Activated CD4-positive, alpha-beta memory T cell treated with anti-CD3 and anti-CD28 coated beads, Interleukin-2, amount 10 ng/mL, durations not matched to agents 7 days and 5 days (primary cell): ENCODE data around the gene NEMP1. TPM values are rescaled to one million over a fixed set of nuclear protein-coding genes. Genes with fewer than 3 reads are reported as not detected.
"Not testable (repeated sequence)": the region's sequence is repeated elsewhere in the genome, so short reads cannot be mapped to it uniquely, and the experiment has no call there.

Experiments
- CTCF ChIA-PET: fragments of 350-600 bp; sonication (Branson Sonifier 250); formaldehyde crosslinking; loops from one replicate; lab custom pipeline; 2021; ENCODE audit warnings: antibody characterized with exemption, inconsistent platforms; lab: Charles Lee
- POLR2A ChIA-PET: fragments of 350-600 bp; sonication (Branson Sonifier 250); formaldehyde crosslinking; loops from one replicate; lab custom pipeline; 2021; ENCODE audit warnings: antibody characterized with exemption; lab: Charles Lee
- DNase-seq: peaks from one replicate; pipeline ENCODE4 v3.0.0-alpha.2; 2020
- H3K27ac Mint-ChIP-seq: one replicate; pipeline ENCODE4 v1.8.0; 2021; ENCODE audit warnings: mild to moderate bottlenecking, mixed read lengths
- H3K27me3 Mint-ChIP-seq: one replicate; pipeline ENCODE4 v1.8.0; 2021; ENCODE audit warnings: mixed read lengths
- H3K36me3 Mint-ChIP-seq: one replicate; pipeline ENCODE4 v1.8.0; 2021; ENCODE audit warnings: low read depth, mixed read lengths
- H3K4me1 Mint-ChIP-seq: one replicate; pipeline ENCODE4 v1.8.0; 2021; ENCODE audit warnings: mixed read lengths
- H3K4me3 Mint-ChIP-seq: one replicate; pipeline ENCODE4 v1.8.0; 2021; ENCODE audit warnings: mild to moderate bottlenecking, mixed read lengths
- H3K9me3 Mint-ChIP-seq: one replicate; pipeline ENCODE4 v1.8.0; 2021; ENCODE audit warnings: mixed read lengths
- total RNA-seq, 2 experiments: library from RNA; stranded (reverse); gene quantifications; one replicate each; pipeline ENCODE4 v1.2.3, GENCODE V29; 2021

Gene NEMP1
- total RNA-seq, 2 experiments from 2014 or later = 51.7 to 59.2 TPM

DNA sequence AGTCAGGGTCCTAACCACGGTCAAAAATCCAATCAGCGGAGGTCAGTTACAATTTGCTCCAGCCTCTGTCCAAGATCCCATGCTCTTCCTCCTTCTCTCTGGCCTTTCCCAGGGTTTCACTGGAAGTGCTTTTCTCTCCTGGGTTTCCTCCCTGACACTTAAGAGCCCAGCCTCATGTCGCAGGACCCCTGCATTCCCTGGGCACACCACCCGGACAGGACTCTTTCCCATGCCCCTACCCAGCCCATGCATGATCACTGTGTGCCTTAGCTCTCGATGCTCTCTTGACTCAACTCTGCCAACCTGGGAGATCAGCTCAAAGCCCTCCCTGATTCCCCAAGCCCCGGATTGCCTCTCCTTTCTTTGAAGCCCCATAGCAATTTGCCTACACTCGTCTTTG is 46.8 kb downstream of the NEMP1 start:
- DNase-seq = no peak
- Mint-ChIP-seq H3K27ac (no peak overlapping the region), H3K36me3 (no peaks in the 10 kb centered on the region), H3K4me1 (peaks cover 23% of the 10 kb centered on the region), H3K27me3 (no peaks in the 10 kb centered on the region), H3K9me3 (no peaks in the 10 kb centered on the region), H3K4me3 (no peak overlapping the region)
- POLR2A ChIA-PET = interaction anchor here (0.5 to 1.2 kb wide), 3 partner anchors 26 to 80 kb away, joined by 3 to 8 read pairs (median 3); no protein-coding TSS in a partner anchor
- CTCF ChIA-PET = interaction anchor here (0.6 to 1.7 kb wide), 8 partner anchors 10 to 216 kb away, joined by 3 to 13 read pairs (median 5); partner anchors contain the start of gene STAT6

DNA sequence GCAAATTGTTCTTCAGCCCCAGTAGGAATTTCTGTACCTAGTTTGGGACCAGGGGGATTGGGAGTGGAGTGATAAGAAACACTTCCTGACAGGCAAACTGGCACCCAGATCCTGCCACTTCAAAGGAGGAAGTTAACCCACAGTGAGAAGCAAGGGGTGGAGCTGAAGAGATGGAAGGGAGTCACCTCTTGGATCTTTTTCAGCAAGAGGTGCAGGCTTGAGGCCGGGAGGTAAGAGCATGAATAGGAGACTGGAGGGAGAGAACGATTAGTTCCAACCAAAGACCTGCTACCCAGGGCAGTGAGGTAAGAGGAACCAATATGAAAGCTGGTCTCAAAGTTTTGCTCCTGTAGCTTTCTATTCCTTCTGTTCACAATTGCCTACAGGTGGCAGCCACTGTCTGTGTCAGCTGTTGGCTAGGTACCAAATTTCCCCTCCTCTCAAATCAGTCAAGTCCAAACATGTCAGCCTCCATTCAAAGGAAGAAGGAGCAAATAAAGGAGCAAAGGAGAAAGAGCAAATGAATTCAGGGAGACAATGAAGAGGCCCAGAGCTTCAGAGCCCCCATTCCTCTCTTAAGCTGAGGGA is 47.4 kb downstream of the NEMP1 start:
- POLR2A ChIA-PET = interaction anchor here (0.5 to 1.2 kb wide), 4 partner anchors 26 to 81 kb away, joined by 3 to 8 read pairs (median 3); no protein-coding TSS in a partner anchor

DNA sequence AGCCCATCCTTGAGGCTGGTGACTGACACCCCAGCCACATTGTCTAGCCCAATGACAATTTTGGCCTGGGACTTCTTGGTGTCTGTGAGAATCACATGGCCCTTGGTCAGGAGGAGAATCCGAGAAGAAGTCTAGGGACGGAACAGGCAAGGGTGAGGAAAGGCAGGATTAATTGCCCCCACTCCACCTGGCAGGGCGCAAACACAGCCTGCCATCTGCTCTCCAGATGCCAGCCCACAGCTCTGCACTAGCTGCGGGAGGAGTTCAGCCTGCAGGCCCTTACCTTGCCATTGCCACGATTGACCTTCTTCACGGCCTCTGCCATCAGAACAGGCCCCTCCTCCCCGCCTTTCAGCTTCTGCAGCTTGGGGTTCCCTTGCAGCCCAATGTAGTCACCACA is 49.1 kb downstream of the NEMP1 start:
- peaks cover 23% of the 10 kb centered on the region for H3K4me1 Mint-ChIP-seq
- H3K27ac Mint-ChIP-seq = no peak overlapping the region
- ChIA-PET POLR2A (no interaction called here), CTCF (no interaction called here)
- no peaks in the 10 kb centered on the region for H3K36me3 Mint-ChIP-seq
- no peak for DNase-seq
- H3K9me3 Mint-ChIP-seq = no peaks in the 10 kb centered on the region
- no peak overlapping the region for H3K4me3 Mint-ChIP-seq
- peaks cover 4% of the 10 kb centered on the region for H3K27me3 Mint-ChIP-seq

More for the DNA sequence above, 47.4 kb downstream of the NEMP1 start:
- no peak overlapping the region for H3K27ac Mint-ChIP-seq
- H3K4me3 Mint-ChIP-seq = no peak overlapping the region
- no peak for DNase-seq
- peaks cover under 1% of the 10 kb centered on the region for H3K27me3 Mint-ChIP-seq
- peaks cover 23% of the 10 kb centered on the region for H3K4me1 Mint-ChIP-seq
- no peaks in the 10 kb centered on the region for H3K36me3 Mint-ChIP-seq
- CTCF ChIA-PET = interaction anchor here (0.6 to 1.8 kb wide), 10 partner anchors 10 to 216 kb away, joined by 3 to 13 read pairs (median 5); partner anchors contain the start of gene STAT6
- no peaks in the 10 kb centered on the region for H3K9me3 Mint-ChIP-seq

DNA sequence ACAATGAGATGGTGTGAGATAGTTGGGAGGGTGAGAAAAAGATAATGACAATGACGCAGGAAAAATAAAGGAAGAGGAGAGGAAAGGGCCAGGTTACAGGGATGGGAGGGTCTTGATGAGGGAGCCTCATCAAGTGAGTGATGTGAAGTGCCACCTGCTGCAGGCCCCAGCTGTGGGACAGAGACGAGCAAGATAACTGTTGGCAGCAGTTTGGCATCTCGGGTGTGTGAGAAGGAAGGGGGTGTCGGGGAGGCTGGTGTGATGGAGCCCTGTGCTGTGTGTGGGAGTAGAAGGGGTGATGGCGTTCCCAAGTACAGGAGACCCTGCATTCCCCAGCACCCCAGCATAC is 50.8 kb downstream of the NEMP1 start:
- POLR2A ChIA-PET = interaction anchor here (2.7 kb wide), 1 partner anchor 10 kb away, joined by 18 read pairs; the partner anchor contains the start of gene TAC3
- CTCF ChIA-PET = interaction anchor here (0.7 to 2.1 kb wide), 7 partner anchors 10 to 85 kb away, joined by 3 to 8 read pairs (median 3); no protein-coding TSS in a partner anchor
- DNase-seq = no peak
- H3K9me3 Mint-ChIP-seq = no peaks in the 10 kb centered on the region
- peaks cover 6% of the 10 kb centered on the region for H3K27me3 Mint-ChIP-seq
- H3K4me3 Mint-ChIP-seq = no peak overlapping the region
- H3K27ac Mint-ChIP-seq = no peak overlapping the region
- peaks cover 23% of the 10 kb centered on the region for H3K4me1 Mint-ChIP-seq
- H3K36me3 Mint-ChIP-seq = no peaks in the 10 kb centered on the region

DNA sequence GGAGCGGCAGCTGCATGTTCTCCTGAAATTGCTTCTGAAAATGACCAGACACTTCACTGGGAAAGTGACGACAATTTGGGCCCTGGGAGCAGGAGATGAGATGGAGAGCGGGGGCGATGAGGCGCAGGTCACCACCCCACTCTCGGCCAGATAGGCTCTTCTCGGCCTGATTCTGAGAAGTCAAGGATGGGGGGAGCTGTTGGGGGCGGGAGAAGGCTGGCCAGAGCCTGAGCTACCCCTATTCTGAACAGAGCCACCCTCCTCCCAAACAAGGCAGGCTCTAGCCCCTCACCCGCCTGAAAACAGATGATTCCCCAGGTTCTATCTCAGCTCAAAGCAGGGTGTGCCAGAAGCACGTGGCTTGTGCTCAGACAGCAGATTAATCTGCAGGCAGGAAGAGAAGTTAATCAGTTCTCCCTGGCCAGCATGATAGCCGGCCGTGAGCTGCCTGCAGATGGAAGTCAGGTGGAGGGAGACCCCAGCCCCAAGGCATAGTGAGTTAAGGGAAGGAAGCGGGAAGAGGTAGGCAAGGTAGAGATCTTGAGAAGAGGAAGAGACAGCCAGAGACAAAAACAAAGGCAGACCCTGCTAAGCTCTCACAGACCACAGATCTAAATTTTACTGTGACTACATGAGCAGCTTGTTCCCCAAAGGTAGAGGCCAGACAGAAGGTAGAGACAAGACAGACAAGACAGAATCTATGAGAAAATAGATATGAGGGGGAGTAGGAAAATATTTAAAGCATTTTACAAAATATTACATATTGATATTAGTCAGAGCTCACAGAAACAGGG is 51.4 kb downstream of the NEMP1 start:
- Mint-ChIP-seq H3K4me1 (peaks cover 23% of the 10 kb centered on the region), H3K36me3 (no peaks in the 10 kb centered on the region), H3K4me3 (no peak overlapping the region), H3K27ac (no peak overlapping the region), H3K9me3 (no peaks in the 10 kb centered on the region), H3K27me3 (peaks cover 6% of the 10 kb centered on the region)
- POLR2A ChIA-PET = interaction anchor here (2.7 kb wide), 1 partner anchor 10 kb away, joined by 18 read pairs; the partner anchor contains the start of gene TAC3
- no peak for DNase-seq
- CTCF ChIA-PET = interaction anchor here (0.7 to 2.1 kb wide), 5 partner anchors 9 to 85 kb away, joined by 3 to 8 read pairs (median 3); no protein-coding TSS in a partner anchor

DNA sequence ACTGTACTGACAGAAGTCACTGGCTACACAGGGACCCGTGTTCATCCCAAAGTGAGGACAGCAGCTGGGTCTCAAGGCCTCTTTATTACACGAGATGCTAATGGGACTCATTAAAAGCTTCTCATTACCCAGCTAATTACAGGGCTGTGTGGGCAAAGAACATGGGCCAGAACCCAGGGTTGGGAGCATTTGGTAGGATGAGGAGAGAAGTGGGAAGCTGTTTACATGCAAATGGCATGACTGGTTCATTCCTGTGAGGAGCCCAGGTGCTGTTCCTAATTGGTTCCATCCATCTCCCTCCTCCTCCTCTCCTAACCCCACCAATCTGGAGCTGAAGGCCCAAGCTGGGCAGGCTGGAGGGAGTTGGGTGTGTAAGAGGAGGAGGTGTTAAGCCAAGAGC is 53.4 kb downstream of the NEMP1 start:
- no peak for DNase-seq
- POLR2A ChIA-PET = interaction anchor here (0.8 kb wide), 1 partner anchor 24 kb away, joined by 5 read pairs; no protein-coding TSS in a partner anchor
- Mint-ChIP-seq H3K27me3 (peaks cover 6% of the 10 kb centered on the region), H3K36me3 (no peaks in the 10 kb centered on the region), H3K4me1 (peaks cover 8% of the 10 kb centered on the region), H3K27ac (no peak overlapping the region), H3K4me3 (no peak overlapping the region), H3K9me3 (no peaks in the 10 kb centered on the region)
- CTCF ChIA-PET = interaction anchor here (1.2 kb wide), 1 partner anchor 22 kb away, joined by 3 read pairs; no protein-coding TSS in a partner anchor

DNA sequence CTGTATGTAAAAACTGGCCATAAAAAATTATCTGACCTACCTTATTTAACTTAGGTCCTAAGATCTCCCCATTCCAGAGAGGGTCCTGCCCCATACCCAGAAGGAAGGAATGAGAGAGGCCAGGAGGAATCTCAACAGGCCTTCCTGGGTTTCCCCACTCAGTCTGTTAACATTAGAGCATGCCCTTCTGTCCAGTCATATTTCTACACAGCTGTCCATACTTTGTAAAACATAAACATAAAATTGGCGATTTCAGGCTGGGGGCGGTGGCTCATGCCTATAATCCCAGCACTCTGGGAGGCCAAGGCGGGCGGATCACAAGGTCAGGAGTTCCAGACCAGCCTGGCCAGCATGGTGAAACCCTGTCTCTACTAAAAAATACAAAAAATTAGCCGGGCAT is 56.3 kb downstream of the NEMP1 start:
- H3K4me1 Mint-ChIP-seq, H3K9me3 Mint-ChIP-seq, POLR2A ChIA-PET, H3K4me3 Mint-ChIP-seq, H3K27ac Mint-ChIP-seq, H3K36me3 Mint-ChIP-seq, DNase-seq, H3K27me3 Mint-ChIP-seq: not testable (repeated sequence)
- CTCF ChIA-PET = interaction anchor here (1.7 kb wide), 1 partner anchor 40 kb away, joined by 5 read pairs; no protein-coding TSS in a partner anchor

DNA sequence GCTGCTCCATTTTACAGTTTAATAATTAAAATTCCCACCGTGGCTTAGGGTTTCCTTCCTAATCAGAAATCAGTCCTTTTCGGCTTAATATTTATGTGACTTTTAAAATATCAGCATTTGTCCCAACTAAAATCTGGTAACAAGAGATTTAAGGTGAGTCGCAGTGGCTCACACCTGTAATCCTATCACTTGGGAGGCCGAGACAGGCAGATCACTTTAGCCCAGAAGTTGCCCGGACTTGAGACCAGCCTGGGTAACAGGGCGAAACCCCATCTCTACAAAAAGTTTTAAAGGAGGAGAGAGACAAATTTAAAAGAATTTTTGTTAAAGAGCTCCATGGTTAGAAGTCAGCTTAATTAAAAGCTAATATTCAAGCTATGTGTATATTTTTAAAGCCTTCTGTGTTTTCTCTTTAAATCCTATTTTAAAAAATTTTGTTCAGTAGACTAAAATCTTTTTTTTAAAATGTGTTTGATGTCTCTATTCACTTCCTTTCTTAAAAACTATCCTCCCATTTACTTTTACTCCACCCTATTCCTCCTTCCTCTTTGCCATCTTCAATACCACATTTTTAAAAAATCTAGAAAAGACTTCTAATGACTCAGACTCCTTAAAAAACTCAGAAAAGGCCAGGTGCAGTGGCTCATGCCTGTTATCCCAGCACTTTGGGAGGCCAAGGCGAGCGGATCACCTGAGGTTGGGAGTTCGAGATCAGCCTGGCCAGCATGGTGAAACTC is 58.4 kb downstream of the NEMP1 start:
- no peak overlapping the region for H3K4me3 Mint-ChIP-seq
- H3K27me3 Mint-ChIP-seq = peaks cover 4% of the 10 kb centered on the region
- ChIA-PET CTCF (interaction anchor here (1.0 to 1.8 kb wide), 3 partner anchors 9 to 18 kb away, joined by 3 to 4 read pairs (median 3); no protein-coding TSS in a partner anchor), POLR2A (interaction anchor here (5.1 kb wide), 1 partner anchor 7 kb away, joined by 18 read pairs; no protein-coding TSS in a partner anchor)
- no peak overlapping the region for H3K27ac Mint-ChIP-seq
- no peaks in the 10 kb centered on the region for H3K36me3 Mint-ChIP-seq
- DNase-seq = no peak
- H3K4me1 Mint-ChIP-seq = no peaks in the 10 kb centered on the region
- no peaks in the 10 kb centered on the region for H3K9me3 Mint-ChIP-seq

DNA sequence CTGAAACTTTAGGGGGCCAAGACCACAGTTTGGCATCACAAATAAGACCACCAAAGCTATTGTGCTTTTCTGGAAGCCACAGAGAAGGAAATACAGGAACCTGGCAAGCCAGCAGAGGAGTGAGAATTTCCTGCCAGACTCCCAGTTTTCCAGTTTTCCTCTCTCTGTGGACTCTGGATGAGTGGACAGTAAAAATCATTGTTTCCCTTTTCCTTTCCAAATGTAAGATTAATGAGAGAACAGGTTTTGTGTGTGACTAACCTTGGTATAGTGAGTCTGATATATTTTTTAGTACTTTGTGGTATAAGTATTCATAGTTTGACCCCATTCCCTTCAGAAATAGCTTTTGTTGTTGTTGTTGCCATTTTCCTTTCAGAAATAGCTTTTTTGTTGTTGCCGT is 59.7 kb downstream of the NEMP1 start:
- Mint-ChIP-seq H3K27me3 (peaks cover 16% of the 10 kb centered on the region), H3K4me1 (no peaks in the 10 kb centered on the region), H3K36me3 (no peaks in the 10 kb centered on the region), H3K4me3 (no peak overlapping the region), H3K9me3 (no peaks in the 10 kb centered on the region), H3K27ac (no peak overlapping the region)
- ChIA-PET POLR2A (interaction anchor here (1.2 to 5.1 kb wide), 2 partner anchors 9 to 93 kb away, joined by 4 to 18 read pairs; partner anchors contain the start of gene STAT6), CTCF (interaction anchor here (0.9 to 1.3 kb wide), 2 partner anchors 10 to 93 kb away, joined by 4 to 5 read pairs; no protein-coding TSS in a partner anchor)
- no peak for DNase-seq

DNA sequence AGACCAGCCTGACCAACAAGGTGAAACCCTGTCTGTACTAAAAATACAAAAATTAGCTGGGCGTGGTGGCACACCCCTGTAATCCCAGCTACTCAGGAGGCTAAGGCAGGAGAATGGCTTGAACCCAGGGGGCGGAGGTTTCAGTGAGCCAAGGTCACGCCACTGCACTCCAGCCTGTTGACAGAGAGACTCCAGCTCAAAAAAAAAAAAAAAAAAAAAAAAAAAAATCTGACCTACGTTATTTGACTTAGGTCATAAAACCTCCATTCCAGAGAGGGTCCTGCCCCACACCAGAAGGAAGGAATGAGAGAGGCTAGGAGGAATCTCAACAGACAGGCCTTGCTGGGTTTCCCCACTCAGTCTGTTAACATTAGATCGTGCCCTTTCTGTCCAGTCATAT is 60.2 kb downstream of the NEMP1 start:
- H3K27me3 Mint-ChIP-seq = peaks cover 18% of the 10 kb centered on the region
- H3K4me1 Mint-ChIP-seq, H3K27ac Mint-ChIP-seq, H3K4me3 Mint-ChIP-seq, H3K9me3 Mint-ChIP-seq, H3K36me3 Mint-ChIP-seq, DNase-seq: not testable (repeated sequence)
- ChIA-PET CTCF (interaction anchor here (0.6 to 1.3 kb wide), 5 partner anchors 9 to 436 kb away, joined by 3 to 5 read pairs (median 4); no protein-coding TSS in a partner anchor), POLR2A (interaction anchor here (1.2 to 5.1 kb wide), 2 partner anchors 9 to 94 kb away, joined by 4 to 18 read pairs; partner anchors contain the start of gene STAT6)

DNA sequence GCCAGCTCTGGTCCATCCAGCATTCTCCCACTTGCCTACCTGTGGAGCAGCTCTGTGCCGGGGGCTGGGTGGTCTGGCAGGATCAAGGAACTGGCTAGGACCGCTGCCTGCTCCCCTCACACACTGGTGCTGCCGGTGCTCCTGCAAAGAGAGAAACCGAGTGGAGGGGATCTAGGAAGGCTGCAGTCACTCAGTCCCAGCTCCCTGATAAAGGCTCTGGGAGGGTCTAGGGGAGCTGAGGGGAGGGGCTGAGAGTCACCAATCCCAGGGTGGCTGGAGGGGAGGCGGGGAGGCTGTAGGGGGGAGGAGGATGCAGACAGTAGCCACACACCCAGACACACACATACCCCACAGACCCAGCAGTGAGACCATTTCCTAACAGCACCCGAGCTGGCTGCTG is 62.2 kb downstream of the NEMP1 start, which contains the start of gene TAC3:
Gene TAC3 (minus strand): TSS at position 182 of the 400 bp plus-strand sequence. CDS start 732 bp downstream, outside the sequence.
- no peak within 1 kb of the TSS for H3K27ac Mint-ChIP-seq
- CTCF ChIA-PET = interaction anchor here (1.4 to 1.7 kb wide), 3 partner anchors 14 to 30 kb away, joined by 3 to 5 read pairs (median 5); no protein-coding TSS in a partner anchor

More for the DNA sequence above, 62.2 kb downstream of the NEMP1 start, which contains the start of gene TAC3:
- peaks cover 22% of the 10 kb centered on the region for H3K27me3 Mint-ChIP-seq
- POLR2A ChIA-PET = interaction anchor here (3.0 to 5.1 kb wide), 2 partner anchors 11 to 31 kb away, joined by 8 to 18 read pairs; no protein-coding TSS in a partner anchor
- peaks cover 7% of the 10 kb centered on the region for H3K4me1 Mint-ChIP-seq
- no peaks in the 10 kb centered on the region for H3K9me3 Mint-ChIP-seq
- H3K36me3 Mint-ChIP-seq = no peaks in the 10 kb centered on the region
- no peak for DNase-seq
- no peak within 1 kb of the TSS for H3K4me3 Mint-ChIP-seq
